Activated CD4-positive, alpha-beta T cell treated with anti-CD3 and anti-CD28 coated beads, Interleukin-2, amount 10 ng/mL, durations not matched to agents 7 days and 5 days (primary cell): ENCODE results near the gene DOC2B. TPM values are rescaled to one million over a fixed set of nuclear protein-coding genes. Genes with fewer than 3 reads are reported as not detected.
"Not testable (repeated sequence)": the region's sequence is repeated elsewhere in the genome, so short reads cannot be mapped to it uniquely, and the experiment has no call there.

Source experiments
- CTCF ChIA-PET: fragments of 350-600 bp; sonication (Branson Sonifier 250); formaldehyde crosslinking; loops from one replicate; lab custom pipeline; 2021; ENCODE audit warnings: antibody characterized with exemption; lab: Charles Lee
- POLR2A ChIA-PET: fragments of 350-600 bp; sonication (Branson Sonifier 250); formaldehyde crosslinking; loops from one replicate; lab custom pipeline; 2021; ENCODE audit warnings: antibody characterized with exemption; lab: Charles Lee
- DNase-seq: peaks from one replicate; pipeline ENCODE4 v3.0.0-alpha.2; 2020
- H3K27ac Mint-ChIP-seq: one replicate; pipeline ENCODE4 v1.8.0; 2021; ENCODE audit warnings: mild to moderate bottlenecking, moderate library complexity, mixed read lengths
- H3K27me3 Mint-ChIP-seq: one replicate; pipeline ENCODE4 v1.8.0; 2021; ENCODE audit warnings: mixed read lengths
- H3K36me3 Mint-ChIP-seq: one replicate; pipeline ENCODE4 v1.8.0; 2021; ENCODE audit warnings: low read depth, mixed read lengths
- H3K4me1 Mint-ChIP-seq: one replicate; pipeline ENCODE4 v1.8.0; 2021; ENCODE audit warnings: mixed read lengths
- H3K4me3 Mint-ChIP-seq: one replicate; pipeline ENCODE4 v1.8.0; 2021; ENCODE audit warnings: mild to moderate bottlenecking, moderate library complexity, mixed read lengths
- H3K9me3 Mint-ChIP-seq: one replicate; pipeline ENCODE4 v1.8.0; 2021; ENCODE audit warnings: mixed read lengths
- total RNA-seq, 2 experiments: library from RNA; stranded (reverse); gene quantifications; one replicate each; pipeline ENCODE4 v1.2.3, GENCODE V29; 2021

Gene DOC2B
- total RNA-seq, 2 experiments from 2014 or later = not detected

- peaks cover 5% of the 10 kb centered on the region for H3K4me1 Mint-ChIP-seq
- H3K4me3 Mint-ChIP-seq = no peak overlapping the region
- DNase-seq = no peak
- POLR2A ChIA-PET = no interaction called here
- CTCF ChIA-PET = no interaction called here
- H3K27ac Mint-ChIP-seq = no peak overlapping the region
- H3K27me3 Mint-ChIP-seq = peaks cover 26% of the 10 kb centered on the region
- H3K36me3 Mint-ChIP-seq = no peaks in the 10 kb centered on the region
- no peaks in the 10 kb centered on the region for H3K9me3 Mint-ChIP-seq
Observed at GRCh38 chr17:178292-179065, 3.0 kb downstream of the DOC2B start.

GRCh38 chr17:177762-178161 is 3.7 kb downstream of the DOC2B start:
- Mint-ChIP-seq H3K9me3 (no peaks in the 10 kb centered on the region), H3K27me3 (peaks cover 22% of the 10 kb centered on the region), H3K4me3 (no peak overlapping the region), H3K4me1 (peaks cover 5% of the 10 kb centered on the region), H3K36me3 (no peaks in the 10 kb centered on the region), H3K27ac (no peak overlapping the region)
- ChIA-PET POLR2A (no interaction called here), CTCF (no interaction called here)
- no peak for DNase-seq

DNA sequence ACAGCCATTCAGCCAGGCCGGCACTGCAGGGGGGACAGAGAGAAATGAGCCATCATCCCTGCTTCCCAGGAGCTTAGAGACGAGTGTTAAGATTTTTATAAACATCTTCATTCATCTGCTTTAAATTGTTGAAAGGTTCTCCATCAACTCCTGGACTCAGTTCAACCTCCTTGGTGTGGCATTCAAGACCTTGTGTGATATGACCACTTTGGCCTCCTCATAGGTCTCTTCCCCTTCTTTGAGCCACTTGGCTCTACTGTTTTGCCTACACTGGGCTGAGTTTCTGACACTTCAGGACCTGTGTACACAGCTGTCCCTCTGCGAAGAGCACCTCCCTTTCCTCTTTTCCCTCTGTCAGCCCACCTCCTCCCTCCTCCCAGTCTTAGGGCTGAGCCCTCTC is 4.3 kb downstream of the DOC2B start:
- CTCF ChIA-PET = interaction anchor here (0.7 to 0.9 kb wide), 2 partner anchors 9 to 35 kb away, joined by 3 read pairs; no protein-coding TSS in a partner anchor
- Mint-ChIP-seq H3K9me3 (no peaks in the 10 kb centered on the region), H3K4me1 (peaks cover 4% of the 10 kb centered on the region), H3K27me3 (peaks cover 16% of the 10 kb centered on the region), H3K36me3 (no peaks in the 10 kb centered on the region), H3K4me3 (no peak overlapping the region), H3K27ac (no peak overlapping the region)
- DNase-seq = no peak
- POLR2A ChIA-PET = no interaction called here

- peaks cover 3% of the 10 kb centered on the region for H3K27me3 Mint-ChIP-seq
- H3K9me3 Mint-ChIP-seq = no peaks in the 10 kb centered on the region
- no peaks in the 10 kb centered on the region for H3K36me3 Mint-ChIP-seq
- DNase-seq = no peak
- CTCF ChIA-PET = interaction anchor here (0.6 kb wide), 1 partner anchor 496 kb away, joined by 3 read pairs; no protein-coding TSS in a partner anchor
- no peaks in the 10 kb centered on the region for H3K4me1 Mint-ChIP-seq
- no peak overlapping the region for H3K27ac Mint-ChIP-seq
- no peak overlapping the region for H3K4me3 Mint-ChIP-seq
- POLR2A ChIA-PET = no interaction called here
Observed at GRCh38 chr17:173166-173911, 8.1 kb downstream of the DOC2B start.

- no peaks in the 10 kb centered on the region for H3K27me3 Mint-ChIP-seq
- no peaks in the 10 kb centered on the region for H3K36me3 Mint-ChIP-seq
- CTCF ChIA-PET = no interaction called here
- DNase-seq = no peak
- no peak overlapping the region for H3K27ac Mint-ChIP-seq
- no peaks in the 10 kb centered on the region for H3K9me3 Mint-ChIP-seq
- no peaks in the 10 kb centered on the region for H3K4me1 Mint-ChIP-seq
- no peak overlapping the region for H3K4me3 Mint-ChIP-seq
- POLR2A ChIA-PET = no interaction called here
Observed at GRCh38 chr17:172401-172800, 9.0 kb downstream of the DOC2B start.

- H3K36me3 Mint-ChIP-seq = no peaks in the 10 kb centered on the region
- ChIA-PET CTCF (no interaction called here), POLR2A (no interaction called here)
- H3K27ac Mint-ChIP-seq = no peak overlapping the region
- DNase-seq = no peak
- no peaks in the 10 kb centered on the region for H3K27me3 Mint-ChIP-seq
- H3K4me3 Mint-ChIP-seq = no peak overlapping the region
- H3K4me1 Mint-ChIP-seq = no peaks in the 10 kb centered on the region
- H3K9me3 Mint-ChIP-seq = no peaks in the 10 kb centered on the region
Observed at GRCh38 chr17:171871-172270, 9.6 kb downstream of the DOC2B start.

DNA sequence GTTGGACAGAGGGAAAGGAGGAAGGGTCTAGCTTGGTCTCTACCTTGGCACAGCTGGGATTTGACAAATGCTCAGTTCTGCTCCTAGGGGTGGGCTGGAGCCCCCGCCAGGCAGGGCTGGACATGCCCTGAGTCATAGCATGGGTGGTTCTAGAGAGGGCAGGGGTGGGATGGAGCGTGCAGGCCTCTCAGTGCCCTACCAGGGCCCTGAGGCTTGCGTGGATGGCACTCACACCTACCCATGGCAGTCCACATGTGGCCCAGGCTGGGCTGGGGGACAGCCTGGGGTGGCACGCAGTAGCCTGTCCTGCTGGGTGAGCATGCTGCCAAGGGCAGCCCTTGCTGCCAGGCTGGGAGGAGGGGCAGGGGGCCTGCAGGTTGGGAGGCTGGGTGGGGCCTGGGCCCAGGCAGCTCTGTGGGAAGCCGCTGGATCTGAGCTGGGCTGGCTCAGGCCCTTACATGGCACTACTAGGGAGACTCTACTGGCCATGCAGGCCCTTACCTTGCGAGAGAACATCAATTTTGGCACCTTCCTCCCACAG is 11.2 kb downstream of the DOC2B start:
- no peaks in the 10 kb centered on the region for H3K4me1 Mint-ChIP-seq
- DNase-seq = no peak
- ChIA-PET CTCF (no interaction called here), POLR2A (no interaction called here)
- no peak overlapping the region for H3K4me3 Mint-ChIP-seq
- no peaks in the 10 kb centered on the region for H3K36me3 Mint-ChIP-seq
- no peaks in the 10 kb centered on the region for H3K27me3 Mint-ChIP-seq
- H3K9me3 Mint-ChIP-seq = no peaks in the 10 kb centered on the region
- H3K27ac Mint-ChIP-seq = no peak overlapping the region

GRCh38 chr17:168614-169013 is 12.8 kb downstream of the DOC2B start:
- H3K27me3 Mint-ChIP-seq, H3K27ac Mint-ChIP-seq, H3K4me3 Mint-ChIP-seq, H3K4me1 Mint-ChIP-seq, DNase-seq, CTCF ChIA-PET, H3K36me3 Mint-ChIP-seq, POLR2A ChIA-PET, H3K9me3 Mint-ChIP-seq: not testable (repeated sequence)

- no peak for DNase-seq
- Mint-ChIP-seq H3K9me3 (no peaks in the 10 kb centered on the region), H3K27me3 (no peaks in the 10 kb centered on the region), H3K4me1 (no peaks in the 10 kb centered on the region), H3K4me3 (no peak overlapping the region), H3K27ac (no peak overlapping the region), H3K36me3 (no peaks in the 10 kb centered on the region)
- POLR2A ChIA-PET = no interaction called here
- CTCF ChIA-PET = no interaction called here
Observed at GRCh38 chr17:165939-166338, 15.5 kb downstream of the DOC2B start.

- no peaks in the 10 kb centered on the region for H3K27me3 Mint-ChIP-seq
- no peaks in the 10 kb centered on the region for H3K9me3 Mint-ChIP-seq
- no peaks in the 10 kb centered on the region for H3K4me1 Mint-ChIP-seq
- peak; percentile 17 for DNase-seq
- H3K36me3 Mint-ChIP-seq = no peaks in the 10 kb centered on the region
- no peak overlapping the region for H3K4me3 Mint-ChIP-seq
- POLR2A ChIA-PET = no interaction called here
- H3K27ac Mint-ChIP-seq = no peak overlapping the region
- CTCF ChIA-PET = interaction anchor here (0.8 kb wide), 1 partner anchor 523 kb away, joined by 3 read pairs; no protein-coding TSS in a partner anchor
Observed at GRCh38 chr17:164303-165235, 16.9 kb downstream of the DOC2B start.

DNA sequence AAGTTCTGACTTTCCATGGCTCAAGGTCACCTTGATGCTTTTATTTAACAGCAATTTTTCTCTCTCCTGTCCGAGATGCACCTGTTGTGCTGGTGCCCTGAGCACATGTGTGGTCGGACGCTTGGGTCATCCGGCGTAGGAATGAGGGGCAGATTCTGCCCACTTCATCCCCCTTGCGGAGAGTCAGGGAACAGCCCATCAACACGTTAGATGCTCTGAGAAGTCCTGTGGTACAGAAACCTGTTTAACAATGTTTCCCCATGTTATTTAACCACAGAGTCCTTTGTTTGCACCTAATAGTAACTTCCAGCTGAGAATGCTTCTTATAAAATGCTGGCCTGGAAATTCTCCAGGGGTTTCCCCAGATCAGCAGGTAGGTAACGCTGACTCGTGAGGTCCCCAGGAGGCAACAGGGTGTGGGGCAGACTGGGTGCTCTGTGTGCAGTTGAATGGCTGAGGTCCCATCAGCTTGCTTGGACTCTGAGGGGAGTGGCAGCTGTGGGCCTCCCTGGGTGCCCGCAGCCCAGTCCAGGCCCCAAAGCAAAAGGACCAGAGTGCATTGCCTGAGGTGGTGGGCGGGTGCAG is 17.8 kb downstream of the DOC2B start:
- no peak for DNase-seq
- Mint-ChIP-seq H3K4me1 (no peaks in the 10 kb centered on the region), H3K27me3 (no peaks in the 10 kb centered on the region), H3K9me3 (no peaks in the 10 kb centered on the region), H3K27ac (no peak overlapping the region), H3K36me3 (no peaks in the 10 kb centered on the region), H3K4me3 (no peak overlapping the region)
- CTCF ChIA-PET = no interaction called here
- POLR2A ChIA-PET = no interaction called here

DNA sequence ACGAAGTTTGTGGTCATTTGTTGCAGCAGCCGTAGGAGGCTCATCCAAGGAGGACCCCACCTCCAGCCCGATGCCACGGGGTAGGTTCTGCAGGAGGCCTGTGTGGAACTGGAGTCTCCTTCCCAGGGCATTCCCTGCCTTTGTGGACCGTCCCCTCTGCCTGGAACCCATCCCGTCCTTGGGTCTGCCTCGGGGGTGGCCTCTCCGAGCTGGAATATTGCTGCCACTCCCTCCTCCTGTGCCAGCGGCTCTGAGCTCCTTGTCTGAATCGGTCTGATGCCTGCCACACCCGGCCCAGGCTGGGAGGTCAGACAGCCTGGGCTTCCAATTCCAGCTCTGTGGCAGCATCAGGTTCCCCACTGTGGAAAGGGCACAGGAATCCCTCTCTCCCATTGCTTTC is 18.8 kb downstream of the DOC2B start:
- POLR2A ChIA-PET = no interaction called here
- H3K9me3 Mint-ChIP-seq = no peaks in the 10 kb centered on the region
- H3K4me3 Mint-ChIP-seq = no peak overlapping the region
- no peaks in the 10 kb centered on the region for H3K36me3 Mint-ChIP-seq
- CTCF ChIA-PET = no interaction called here
- DNase-seq = no peak
- no peak overlapping the region for H3K27ac Mint-ChIP-seq
- H3K27me3 Mint-ChIP-seq = no peaks in the 10 kb centered on the region
- no peaks in the 10 kb centered on the region for H3K4me1 Mint-ChIP-seq
